Gastrocnemius medialis (tissue), 4 donors: Measurements from ENCODE around the gene PRPF18. TPM values are rescaled to one million over a fixed set of nuclear protein-coding genes. Genes with fewer than 3 reads are reported as not detected.
"Not testable (repeated sequence)": the region's sequence is repeated elsewhere in the genome, so short reads cannot be mapped to it uniquely, and the experiment has no call there.

ENCODE experiments used
- ATAC-seq, 2 donors: fragments of 150-250 bp; one replicate each; pipeline ENCODE4 v1.9.1; 2016
- DNase-seq, 2 donors: peaks; one replicate each; pipeline ENCODE4 v3.0.0-alpha.2; 2019
- H3K27ac ChIP-seq, 4 donors: fragments of 200-600 bp; sonication (generic); 1 replicate in 1 of 4; 2 replicates in 3 of 4; pipeline ENCODE4 v1.5.1; 2016 to 2018; ENCODE audit warnings: mild to moderate bottlenecking in 2 of 4, moderate library complexity in 1 of 4
- H3K27me3 ChIP-seq, 3 donors: fragments of 200-600 bp; sonication (generic) in 2 of 3; 1 replicate in 1 of 3; 2 replicates in 2 of 3; pipeline versions ENCODE4 v1.5.1 to v1.6.0; 2016 to 2019; ENCODE audit warnings: mild to moderate bottlenecking in 1 of 3, moderate library complexity in 1 of 3
- H3K36me3 ChIP-seq, 2 donors: fragments of 200-600 bp; sonication (generic) in 1 of 2; one replicate each; pipeline ENCODE4 v1.5.1; 2017 to 2018
- H3K4me1 ChIP-seq, 2 donors: fragments of 200-600 bp; sonication (generic) in 1 of 2; one replicate each; pipeline ENCODE4 v1.5.1; 2016 to 2017; ENCODE audit warnings: mild to moderate bottlenecking in 2 of 2
- H3K4me3 ChIP-seq, 4 donors: fragments of 200-600 bp; sonication (generic) in 3 of 4; 1 replicate in 1 of 4; 2 replicates in 3 of 4; pipeline ENCODE4 v1.5.1; 2016 to 2019; ENCODE audit warnings: mild to moderate bottlenecking in 2 of 4
- H3K9me3 ChIP-seq, 3 donors: fragments of 200-600 bp; sonication (generic) in 2 of 3; 1 replicate in 1 of 3; 2 replicates in 2 of 3; pipeline ENCODE4 v1.5.1; 2016 to 2019
- CTCF ChIP-seq, 5 experiments: fragments of 450-650 bp in 3 of 5; fragments of 200-600 bp in 2 of 5; sonication (generic) in 2 of 5; IDR thresholded peaks in 4 of 5; conservative IDR thresholded peaks in 1 of 5; 1 replicate in 4 of 5; 2 replicates in 1 of 5; pipeline ENCODE4 v1.5.1; 2016 to 2019; ENCODE audit warnings: antibody characterized with exemption in 5 of 5, mild to moderate bottlenecking in 3 of 5, moderate library complexity in 3 of 5
- POLR2A ChIP-seq, 2 donors: fragments of 450-650 bp; IDR thresholded peaks; one replicate each; pipeline ENCODE4 v1.6.1; 2017; ENCODE audit warnings: antibody characterized with exemption in 2 of 2, mild to moderate bottlenecking in 2 of 2, moderate library complexity in 2 of 2
- in situ Hi-C, 4 donors: fragments of 200-750 bp; cut with MboI; loops; one replicate each; pipeline versions ENCODE4 v1.15.0 to v1.8.0; 2017; ENCODE audit warnings: low sequenced_read_pairs in 4 of 4
- intact Hi-C: fragments of 100-400 bp; cut with DNase I; formaldehyde crosslinking; loops from one replicate; pipeline ENCODE4 v1.15.1; 2023; ENCODE audit warnings: low total_unique reads
- total RNA-seq, 4 donors: library from RNA; depleted of rRNA; stranded (reverse); fragments of >200 nt; gene quantifications; one replicate each; pipeline versions ENCODE4 v1.1.0 to v1.2.3, GENCODE V29; 2016

Gene PRPF18
- total RNA-seq, result 10 to 100 TPM; 21.3 to 35.4 (median 28.1) TPM

GRCh38 chr10:13586676-13587355 is at the start of gene PRPF18:
TSS of gene PRPF18 (plus strand) at chr10:13586965. CDS start at chr10:13587087, 122 bp downstream.
- peaks cover 20 to 25% of the 10 kb centered on the region in 2 donors for H3K4me1 ChIP-seq
- TF ChIP-seq POLR2A (IDR thresholded peaks at IDR 0.05) (peak; percentile 31 to 55), CTCF (IDR thresholded peaks at IDR 0.05 in 4 of 5, conservative IDR thresholded peaks at IDR 0.05 in 1 of 5) (peak; percentile 88 to 98 (median 95))
- H3K27me3 ChIP-seq, result peaks cover 0 to 5% (median 0%) of the 10 kb centered on the region in 3 donors
- DNase-seq, result peak; percentile 86 to 92
- peak; percentile 99 to 100 for ATAC-seq
- peak within 1 kb of the TSS; percentile 77 to 88 (median 82) for H3K27ac ChIP-seq
- H3K9me3 ChIP-seq, result no peaks in the 10 kb centered on the region
- in situ Hi-C loops (loop anchor here in 1 of 4 donors (25.0 kb wide), 1 partner anchor 225 kb away; no protein-coding TSS in a partner anchor), intact Hi-C loops (loop anchor here (2.0 to 5.0 kb wide), 2 partner anchors 58 to 215 kb away; partner anchors contain the start of gene BEND7)
- H3K36me3 ChIP-seq, result no peaks in the 10 kb centered on the region
- H3K4me3 ChIP-seq, result peak within 1 kb of the TSS; percentile 85 to 95 (median 91)

GRCh38 chr10:13537985-13538384 is 48.8 kb upstream of the PRPF18 start:
- not testable (repeated sequence) for ATAC-seq

GRCh38 chr10:13542533-13542932 is 44.2 kb upstream of the PRPF18 start:
- TF ChIP-seq CTCF (IDR thresholded peaks at IDR 0.05 in 4 of 5, conservative IDR thresholded peaks at IDR 0.05 in 1 of 5) (no peak), POLR2A (IDR thresholded peaks at IDR 0.05) (no peak)
- H3K4me1 ChIP-seq, result no peaks in the 10 kb centered on the region
- H3K36me3 ChIP-seq, result no peaks in the 10 kb centered on the region
- no peak overlapping the region for H3K27ac ChIP-seq
- no peak overlapping the region for H3K4me3 ChIP-seq
- in situ Hi-C loops, result loop anchor here in 1 of 4 donors (25.0 kb wide), 1 partner anchor 180 kb away; no protein-coding TSS in a partner anchor
- no peaks in the 10 kb centered on the region for H3K9me3 ChIP-seq
- intact Hi-C loops, result no loop called here
- no peak for DNase-seq
- no peak for ATAC-seq
- H3K27me3 ChIP-seq, result peaks cover 0 to 11% (median 4%) of the 10 kb centered on the region in 3 donors

More at GRCh38 chr10:13537985-13538384, 48.8 kb upstream of the PRPF18 start:
- H3K36me3 ChIP-seq, H3K27ac ChIP-seq, H3K9me3 ChIP-seq, H3K4me3 ChIP-seq, H3K4me1 ChIP-seq, DNase-seq, intact Hi-C loops: not testable (repeated sequence)
- H3K27me3 ChIP-seq, result peaks cover 0 to 11% (median 4%) of the 10 kb centered on the region in 3 donors
- in situ Hi-C loops, result loop anchor here in 1 of 4 donors (25.0 kb wide), 1 partner anchor 176 kb away; no protein-coding TSS in a partner anchor

- peaks cover 0 to 7% (median 0%) of the 10 kb centered on the region in 3 donors for H3K9me3 ChIP-seq
- H3K27me3 ChIP-seq, result no peaks in the 10 kb centered on the region
- H3K36me3 ChIP-seq, result no peaks in the 10 kb centered on the region
- H3K4me3 ChIP-seq, result no peak overlapping the region
- no peaks in the 10 kb centered on the region for H3K4me1 ChIP-seq
- no peak overlapping the region for H3K27ac ChIP-seq
- in situ Hi-C loops (no loop called here), intact Hi-C loops (no loop called here)
- TF ChIP-seq CTCF (IDR thresholded peaks at IDR 0.05 in 4 of 5, conservative IDR thresholded peaks at IDR 0.05 in 1 of 5), result no peak
- TF ChIP-seq POLR2A (IDR thresholded peaks at IDR 0.05), result no peak
- ATAC-seq (no peak), DNase-seq (no peak)
Observed at GRCh38 chr10:13550802-13551201, 36.0 kb upstream of the PRPF18 start.

- Histone ChIP-seq H3K4me3 (no peak overlapping the region), H3K27ac (no peak overlapping the region), H3K4me1 (no peaks in the 10 kb centered on the region), H3K9me3 (no peaks in the 10 kb centered on the region), H3K27me3 (no peaks in the 10 kb centered on the region), H3K36me3 (no peaks in the 10 kb centered on the region)
- ATAC-seq (no peak), DNase-seq (no peak)
- no peak for TF ChIP-seq CTCF (IDR thresholded peaks at IDR 0.05 in 4 of 5, conservative IDR thresholded peaks at IDR 0.05 in 1 of 5)
- TF ChIP-seq POLR2A (IDR thresholded peaks at IDR 0.05), result no peak
- intact Hi-C loops (no loop called here), in situ Hi-C loops (no loop called here)
Observed at GRCh38 chr10:13555884-13556510, 30.8 kb upstream of the PRPF18 start.
